ENCODE data around the gene VAV3.
"Not testable (repeated sequence)": the region's sequence is repeated elsewhere in the genome, so short reads cannot be mapped to it uniquely, and the experiment has no call there.

The VAV3 gene

DNA sequence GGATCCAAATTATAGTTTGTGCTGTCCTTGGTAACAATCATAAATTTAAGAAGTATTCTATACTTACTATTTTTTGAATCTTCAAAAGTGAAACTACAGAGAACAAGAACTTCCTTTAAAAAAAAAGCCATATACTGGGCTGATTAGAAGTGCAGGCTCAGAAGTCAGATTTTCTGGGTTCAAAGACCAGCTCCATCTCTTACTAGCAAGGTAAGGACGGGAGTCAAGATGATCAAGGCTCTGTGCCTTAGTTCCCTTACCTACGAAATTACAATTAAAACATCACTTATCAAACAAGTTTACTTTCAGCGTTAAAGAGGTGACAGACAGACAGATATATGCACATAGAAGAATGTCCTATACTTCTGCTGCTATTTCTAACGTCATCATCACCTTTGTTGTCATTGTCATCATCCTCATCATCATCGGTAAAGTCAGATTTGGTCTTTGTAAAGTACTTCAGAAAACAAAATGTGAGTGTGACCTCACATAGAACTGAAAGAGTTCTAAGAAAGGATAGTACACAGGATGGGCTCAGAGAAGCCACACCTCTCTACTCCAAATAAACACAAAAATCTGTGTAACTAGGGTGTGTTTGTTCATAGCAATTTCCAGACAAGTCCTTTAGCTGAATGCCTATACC, 178.7 kb downstream of the VAV3 start:
- no peak for DNase-seq

DNA sequence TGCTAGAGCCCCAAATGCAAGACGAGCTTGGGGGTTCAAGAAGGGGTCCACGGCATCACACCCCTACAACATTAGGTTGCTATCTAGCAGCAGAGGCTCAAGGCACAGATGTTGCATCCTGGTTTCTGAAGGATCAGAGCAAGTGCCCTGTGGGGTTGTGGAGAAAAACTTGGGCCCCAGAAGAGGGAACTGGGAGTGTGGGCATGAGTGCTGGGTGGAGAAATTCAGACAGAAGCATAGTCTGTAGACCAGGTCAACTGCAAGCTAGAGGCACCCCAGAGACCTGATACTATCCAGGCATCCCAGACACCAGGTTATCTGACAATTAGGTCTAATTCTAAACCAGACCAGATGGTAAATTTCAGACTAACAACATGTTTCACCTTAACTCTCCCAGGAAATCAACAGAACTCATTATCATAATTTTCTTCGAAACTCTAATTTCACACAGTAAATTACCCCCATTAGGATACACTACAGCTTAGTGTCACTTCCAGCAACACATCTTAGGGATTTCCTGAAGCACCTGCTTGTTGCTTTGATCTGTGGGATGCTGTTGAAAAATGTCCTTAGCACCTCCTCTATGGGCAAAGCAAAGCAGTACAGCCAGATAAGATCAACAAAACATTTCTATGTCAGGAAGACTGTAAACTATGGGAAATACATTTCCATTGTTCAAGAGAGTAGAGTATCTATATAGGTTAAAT, 179.3 kb downstream of the VAV3 start:
- DNase-seq: no peak

DNA sequence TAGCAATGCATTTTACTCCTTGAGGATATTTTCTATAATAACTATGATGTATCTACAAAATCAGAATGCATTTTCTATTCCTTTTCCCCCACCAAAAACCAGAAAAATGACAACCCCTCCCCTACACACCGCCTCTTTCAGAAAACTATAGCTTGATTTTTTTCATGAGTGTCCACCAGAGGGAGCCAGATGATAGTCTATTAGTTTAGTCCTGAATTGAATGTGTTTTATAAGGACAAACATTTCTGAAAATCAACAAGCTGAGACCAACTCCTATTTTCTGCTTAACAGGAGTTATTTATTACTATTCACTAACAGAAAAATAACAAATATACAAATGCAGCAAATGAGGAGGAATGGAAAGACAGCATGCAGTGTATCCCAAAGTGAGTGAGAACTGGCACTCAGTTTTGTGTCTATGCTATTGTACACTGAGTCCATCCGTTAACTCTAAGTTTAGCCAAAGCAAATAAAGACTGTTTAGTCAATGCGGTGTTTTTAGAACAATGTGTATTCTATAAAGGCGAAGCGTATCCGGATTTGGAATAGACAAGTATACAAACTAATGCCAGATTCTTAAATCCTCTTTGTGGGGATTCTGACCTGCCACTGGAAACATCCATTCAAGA, 182.6 kb downstream of the VAV3 start:
- DNase-seq: peak; percentile 39 to 40

DNA sequence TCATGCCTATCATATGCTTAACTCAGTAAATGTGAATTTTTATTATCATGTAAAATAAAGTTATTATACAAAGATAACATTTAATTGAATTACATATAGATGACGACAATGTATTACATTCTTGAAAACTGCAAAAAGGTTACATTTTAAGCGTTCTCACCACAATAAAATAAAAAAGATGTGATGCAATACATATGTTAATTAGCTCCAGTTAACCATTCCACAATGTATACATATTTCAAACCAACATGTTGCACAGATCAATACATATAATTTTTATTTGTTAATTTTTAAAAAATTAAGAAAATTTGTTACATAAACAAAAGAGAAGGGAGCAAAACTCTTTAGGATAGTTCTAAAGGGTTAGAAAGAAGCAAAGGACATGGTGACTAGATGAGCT, 183.7 kb downstream of the VAV3 start:
- DNase-seq: no peak

DNA sequence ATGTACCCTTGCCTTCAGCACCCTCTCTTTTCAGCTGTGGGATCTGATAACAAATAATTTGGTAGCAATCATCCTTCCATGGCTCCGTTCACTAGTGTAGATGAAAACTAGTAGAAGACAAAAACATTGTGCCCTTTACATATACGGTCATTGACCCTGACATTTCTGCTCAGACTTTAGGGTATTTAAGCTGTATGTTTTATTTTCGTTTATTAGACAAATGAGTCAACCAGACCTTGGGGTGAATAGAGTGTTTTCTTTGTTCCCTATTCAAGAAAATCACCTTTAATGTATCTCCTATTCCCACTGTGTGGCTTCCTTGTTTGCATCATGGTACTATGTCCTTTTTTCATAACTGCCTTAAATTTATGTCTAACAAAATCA, 187.3 kb downstream of the VAV3 start:
- no peak for DNase-seq

DNA sequence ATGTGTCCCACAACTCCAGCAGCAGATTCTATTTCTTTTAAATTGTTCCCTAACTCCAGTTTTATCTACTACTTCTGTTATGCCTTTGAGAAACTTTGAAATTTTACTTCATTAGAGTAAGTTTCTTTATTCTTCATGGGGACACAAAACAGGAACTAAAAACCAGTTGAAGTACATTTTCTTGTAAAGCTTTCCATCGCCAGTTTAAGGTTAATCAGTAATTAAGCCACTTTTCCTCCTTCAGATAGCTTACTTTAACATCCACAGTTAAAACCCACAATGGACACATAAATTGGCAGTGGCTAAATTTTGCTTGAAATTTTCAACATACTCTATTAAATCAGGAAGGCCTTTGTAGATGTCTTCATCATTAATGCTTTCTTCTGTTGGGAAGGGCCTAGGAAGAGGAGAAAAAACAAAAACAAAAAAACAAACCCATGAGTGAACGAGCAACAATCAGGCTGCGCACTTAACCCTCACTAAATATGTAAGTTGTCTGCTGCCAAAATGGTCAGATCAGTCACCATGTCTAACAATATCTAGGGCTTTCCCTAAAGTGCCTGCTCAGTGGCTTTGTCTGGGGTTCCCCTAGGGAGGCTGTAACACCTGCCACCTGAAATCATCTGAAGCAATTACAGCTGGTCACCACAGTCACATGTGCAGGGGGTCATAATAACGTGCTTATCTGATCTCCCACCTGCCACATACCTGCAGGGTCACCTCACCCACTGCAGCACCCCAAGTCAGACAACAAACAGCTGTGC, 187.9 kb downstream of the VAV3 start:
- peak in 1 of 2 experiments; percentile 7 for DNase-seq

DNA sequence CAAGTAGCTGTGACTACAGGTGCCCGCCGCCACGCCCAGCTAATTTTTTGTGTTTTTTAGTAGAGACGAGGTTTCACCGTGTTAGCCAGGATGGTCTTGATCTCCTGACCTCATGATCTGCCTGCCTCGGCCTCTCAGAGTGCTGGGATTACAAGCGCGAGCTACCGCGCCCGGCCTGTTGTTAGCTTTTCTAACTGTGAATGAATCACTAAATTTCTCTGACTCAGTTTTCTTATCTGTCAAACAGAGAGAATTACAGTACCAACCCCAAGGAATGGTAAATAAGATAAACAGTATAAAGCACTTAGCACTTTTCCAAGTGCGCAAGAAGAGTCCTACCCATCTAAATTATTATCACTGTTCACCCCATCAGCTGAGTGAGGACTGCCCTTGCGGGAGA, 193.6 kb downstream of the VAV3 start:
- DNase-seq: no peak

DNA sequence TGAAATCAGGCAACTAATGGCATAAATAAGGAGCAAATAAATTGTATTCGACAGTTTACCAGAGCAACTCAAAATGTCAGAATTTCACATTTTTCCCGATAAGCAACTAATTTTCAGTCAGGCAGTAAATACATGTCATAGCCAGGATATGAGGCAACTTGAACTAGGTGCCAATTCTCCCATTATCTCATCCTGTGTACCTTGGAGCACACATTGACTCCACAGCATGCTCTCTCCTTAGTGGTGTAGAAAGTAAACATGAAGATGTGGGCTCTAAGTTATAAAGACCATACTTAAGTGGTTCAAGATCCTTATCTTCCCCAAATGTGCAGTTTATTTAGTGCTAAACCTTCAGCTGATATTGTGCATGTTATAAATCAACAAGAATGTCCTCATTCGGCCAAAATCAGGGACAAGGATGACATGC, 197.8 kb downstream of the VAV3 start:
- peak in 1 of 2 experiments; percentile 68 for DNase-seq

DNA sequence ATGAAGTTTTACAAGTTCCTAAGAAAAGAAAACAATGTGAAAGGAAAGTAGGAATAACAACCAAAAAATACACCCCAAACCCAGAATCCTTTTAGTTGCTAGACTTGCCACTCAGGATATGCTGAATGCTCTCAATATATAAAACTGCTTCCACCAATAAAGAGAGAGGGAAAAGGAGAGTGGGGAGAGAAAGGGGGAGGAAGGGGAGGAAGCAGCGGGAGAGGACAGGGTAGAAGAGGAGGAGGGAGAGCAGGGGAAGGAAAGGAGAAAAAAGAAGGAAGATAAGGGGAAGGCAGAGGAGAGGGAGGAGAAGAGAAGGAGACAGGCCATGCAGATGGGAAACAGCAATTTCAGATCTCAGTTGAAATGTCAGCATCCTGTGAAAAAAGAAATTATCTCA, 198.4 kb downstream of the VAV3 start:
- DNase-seq: no peak

DNA sequence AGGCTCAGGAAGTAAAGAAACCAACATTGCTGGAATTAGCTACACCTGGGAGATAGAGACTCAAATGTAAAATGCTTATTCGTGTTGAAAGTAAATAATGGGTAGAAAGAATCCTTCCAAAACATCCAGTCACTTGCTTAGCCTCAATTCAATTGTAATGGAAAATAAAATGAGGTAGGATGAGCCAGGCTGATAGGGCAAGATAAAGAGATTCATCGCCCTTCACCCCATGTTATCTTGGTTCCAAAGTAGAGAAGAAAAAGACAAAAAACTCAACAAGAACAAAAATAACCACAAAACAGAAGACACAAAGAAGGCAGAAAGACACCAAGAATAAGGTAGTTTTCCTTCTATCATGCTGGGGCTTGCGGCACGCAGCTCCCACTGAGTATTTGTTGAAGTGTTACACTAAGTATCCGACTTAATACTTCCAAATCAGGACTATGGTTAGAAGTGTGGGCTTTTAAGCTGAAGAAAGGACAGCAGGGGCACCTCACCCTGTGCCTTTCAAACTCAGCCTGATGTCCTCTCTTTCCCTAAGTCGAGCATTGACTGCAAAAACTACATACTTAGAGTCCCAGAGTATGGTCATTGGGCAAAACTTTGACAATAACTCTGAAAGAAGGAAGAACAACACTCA, 202.1 kb downstream of the VAV3 start:
- no peak for DNase-seq

DNA sequence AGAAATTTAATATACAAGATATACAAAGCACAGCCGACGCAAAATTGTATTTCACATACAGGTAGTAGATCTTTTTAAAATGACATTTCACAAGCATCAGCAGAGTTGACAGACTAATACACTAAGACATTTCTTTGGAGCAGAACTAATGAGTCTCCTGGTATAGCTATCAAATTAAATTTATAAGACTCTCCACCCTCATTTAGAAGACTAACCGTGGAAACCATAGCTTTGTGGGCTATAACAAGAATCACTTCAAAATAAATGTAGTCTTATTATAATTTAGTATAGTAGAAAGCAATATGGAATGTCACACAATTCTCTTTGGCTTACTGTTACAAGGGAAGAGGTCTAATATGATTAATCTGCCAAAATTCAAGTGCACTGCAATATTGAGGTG, 204.9 kb downstream of the VAV3 start:
- no peak for DNase-seq

DNA sequence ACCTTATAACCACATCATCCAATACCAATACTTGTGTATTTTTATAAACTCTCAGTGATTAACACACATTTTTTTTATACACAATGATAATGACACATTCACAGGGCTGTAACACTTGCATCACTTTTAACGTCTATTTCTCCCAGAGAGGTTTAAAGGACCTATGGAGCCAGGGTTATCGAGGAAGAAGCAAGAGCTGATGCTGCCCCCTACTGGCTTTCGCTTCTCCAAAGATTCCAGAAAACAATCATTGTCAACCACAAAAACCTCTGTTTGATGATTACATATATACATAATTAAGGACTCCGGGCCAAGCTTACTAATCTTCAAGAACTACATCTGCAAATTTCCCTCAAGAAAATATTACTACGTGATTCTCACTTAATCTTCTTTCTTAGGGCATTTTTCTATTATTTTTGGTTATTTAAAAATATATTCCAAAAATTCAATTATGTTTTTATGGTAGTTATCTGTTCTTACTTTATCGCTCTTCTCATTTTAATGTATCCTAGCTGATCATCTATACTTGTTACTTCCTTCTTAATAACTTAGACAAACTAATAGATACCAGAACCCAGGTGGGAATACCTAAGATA, 214.5 kb downstream of the VAV3 start:
- DNase-seq: peak; percentile 61 to 62

DNA sequence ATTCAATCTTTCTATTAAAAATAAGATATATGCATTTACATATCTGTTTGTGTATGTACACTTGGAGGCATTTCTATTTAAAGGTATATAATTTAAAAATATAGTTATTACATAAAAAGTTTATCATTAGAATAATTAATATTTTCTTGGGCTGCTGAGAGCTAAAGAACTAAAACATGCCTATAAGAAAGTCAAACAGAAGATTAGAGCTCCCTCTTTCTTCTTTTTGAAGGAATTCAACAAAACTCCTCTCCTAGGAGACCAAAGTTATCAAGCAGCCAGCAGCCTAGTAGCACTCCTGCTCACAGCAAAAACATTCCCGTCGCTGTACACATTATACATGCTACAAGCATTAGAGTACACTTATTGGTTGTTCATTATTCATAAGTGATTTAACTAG, 216.4 kb downstream of the VAV3 start:
- no peak for DNase-seq

DNA sequence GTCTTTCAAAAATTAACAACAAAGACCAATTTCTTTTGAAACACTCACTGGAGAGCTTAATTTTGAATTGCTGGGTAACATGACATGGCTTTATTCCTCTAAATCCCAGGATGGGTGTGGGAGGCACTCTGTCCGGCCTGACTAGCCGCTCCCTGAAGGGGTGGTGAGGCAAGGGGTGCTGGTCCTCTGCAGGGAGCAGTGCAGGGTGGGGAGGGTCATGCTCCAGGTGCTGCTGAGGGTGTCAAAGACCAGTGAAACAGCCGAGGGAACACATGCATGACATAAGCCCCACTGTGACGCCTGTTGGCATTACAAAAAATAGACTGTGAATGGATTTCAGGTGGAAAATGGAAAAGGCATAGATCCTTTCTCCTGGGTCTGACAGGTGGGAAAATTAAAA, 223.7 kb downstream of the VAV3 start:
- no peak for DNase-seq

DNA sequence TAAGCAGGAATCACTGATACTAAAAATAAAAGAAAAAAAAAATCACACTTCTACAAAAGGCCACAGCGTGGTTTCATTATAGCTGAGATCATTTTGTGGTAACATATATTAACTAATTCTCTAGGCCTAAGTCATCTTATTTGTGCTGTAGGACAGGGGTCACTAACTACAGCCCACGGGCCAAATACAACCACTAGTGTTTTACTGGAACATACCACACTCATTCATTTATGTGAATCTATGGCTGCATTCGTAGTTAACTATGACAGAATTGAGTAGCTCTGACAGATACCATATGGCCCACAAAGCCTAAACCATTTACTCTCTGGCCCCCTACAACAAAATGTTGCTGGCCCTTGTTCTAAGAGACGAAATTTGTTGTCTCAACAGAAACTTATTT, 224.4 kb downstream of the VAV3 start:
- no peak for DNase-seq

DNA sequence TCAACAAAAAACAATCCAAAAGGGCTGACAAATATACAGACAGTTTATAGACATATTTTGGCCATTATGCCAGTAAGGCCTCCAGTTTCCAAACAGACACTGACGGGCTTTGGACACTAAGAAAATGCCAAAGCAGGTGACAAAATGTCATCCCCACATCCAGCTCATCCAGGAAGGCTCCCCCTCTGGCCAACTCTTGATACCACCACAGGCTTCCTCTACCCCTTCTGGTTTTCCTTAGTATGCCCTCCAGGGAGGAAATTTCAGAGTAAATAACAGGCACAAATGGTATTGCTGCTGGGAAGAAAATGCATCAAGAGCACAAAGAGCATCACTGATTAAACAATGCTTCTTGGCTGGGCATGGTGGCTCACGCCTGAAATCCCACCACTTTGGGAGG, 225.3 kb downstream of the VAV3 start:
- DNase-seq: no peak

DNA sequence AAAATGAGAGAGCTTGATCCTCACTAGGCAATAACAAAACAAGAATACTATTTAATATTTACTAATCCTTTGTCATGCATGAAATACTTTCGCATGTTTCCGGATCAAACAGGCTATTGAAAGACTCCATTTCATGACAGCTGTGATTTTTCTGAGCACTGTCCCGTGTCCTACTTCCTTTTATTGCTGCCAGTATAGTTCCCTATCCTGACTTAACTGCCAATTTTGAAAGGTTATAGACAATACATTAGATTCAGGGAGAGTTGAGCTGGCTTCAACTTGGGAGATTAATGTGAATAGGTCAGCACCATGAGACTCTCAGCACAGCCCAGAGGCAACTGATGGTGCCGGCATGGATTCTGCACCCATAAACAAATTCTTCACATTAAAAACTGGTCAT, 225.8 kb downstream of the VAV3 start:
- DNase-seq: no peak

DNA sequence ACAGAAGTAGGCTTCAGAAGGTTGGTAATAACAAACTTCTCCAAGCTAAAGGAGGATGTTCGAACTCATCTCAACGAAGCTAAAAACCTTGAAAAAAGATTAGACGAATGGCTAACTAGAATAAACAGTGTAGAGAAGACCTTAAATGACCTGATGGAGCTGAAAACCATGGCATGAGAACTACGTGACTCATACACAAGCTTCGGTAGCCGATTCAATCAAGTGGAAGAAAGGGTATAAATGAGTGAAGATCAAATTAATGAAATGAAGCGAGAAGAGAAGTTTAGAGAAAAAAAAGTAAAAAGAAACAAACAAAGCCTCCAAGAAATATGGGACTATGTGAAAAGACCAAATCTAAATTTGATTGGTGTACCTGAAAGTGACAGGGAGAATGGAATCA, 231.6 kb downstream of the VAV3 start:
- DNase-seq: not testable (repeated sequence)

DNA sequence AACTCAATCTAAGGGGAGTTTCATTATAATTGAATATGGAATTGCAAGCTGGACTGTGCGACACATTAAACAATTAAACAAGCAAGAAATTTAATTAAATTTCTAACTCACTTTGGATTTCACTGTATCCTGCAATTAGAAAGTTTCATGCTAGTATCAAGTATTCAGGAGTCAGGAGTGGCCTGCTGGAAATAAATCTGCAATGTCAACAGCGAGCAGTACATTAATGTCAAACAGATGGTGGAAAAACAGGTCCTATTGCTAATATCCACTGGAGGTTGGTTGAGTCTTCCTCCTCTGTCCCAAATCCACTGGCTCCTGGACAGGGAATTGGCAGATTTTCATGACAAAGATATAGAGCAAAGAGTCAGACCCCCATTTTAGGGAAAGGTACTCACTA, 237.1 kb downstream of the VAV3 start:
- DNase-seq: no peak

DNA sequence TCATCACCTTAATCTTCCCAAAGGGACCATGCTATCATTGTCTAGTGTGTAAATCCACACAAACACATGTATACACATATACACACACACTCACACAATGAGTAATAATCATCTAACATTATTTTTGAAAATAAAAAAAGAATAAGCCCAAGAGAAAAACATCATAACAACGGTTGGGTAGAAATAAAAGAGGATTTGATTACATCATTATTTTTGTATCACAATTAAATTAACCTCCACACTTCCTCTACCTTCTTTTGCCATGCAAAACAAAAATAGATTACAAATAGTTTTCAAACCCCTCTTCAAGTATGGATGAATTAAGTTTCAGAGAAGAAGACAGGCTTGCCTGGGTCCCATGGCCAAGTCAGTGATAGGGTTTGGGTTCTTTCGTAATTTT, 238.1 kb downstream of the VAV3 start:
- DNase-seq: no peak

DNA sequence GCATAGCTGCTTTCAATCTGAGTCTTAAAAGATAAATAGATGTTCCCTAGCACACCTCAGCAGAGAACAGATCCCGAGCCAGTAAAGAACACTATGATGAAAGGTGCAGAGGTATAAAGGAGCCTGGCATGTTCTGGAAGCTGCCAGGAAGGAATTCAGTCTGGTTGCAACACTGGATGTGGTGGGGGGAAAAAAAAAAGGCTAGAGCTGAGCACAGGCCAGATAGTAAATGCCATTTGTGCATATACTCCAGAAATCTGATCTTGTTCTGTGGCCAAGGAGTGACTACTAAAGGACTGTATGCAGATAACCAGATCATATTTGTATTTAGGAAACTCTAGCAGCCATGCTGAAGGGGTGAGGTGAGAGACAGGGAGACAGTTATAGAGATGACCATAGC, 240.3 kb downstream of the VAV3 start:
- no peak for DNase-seq

DNA sequence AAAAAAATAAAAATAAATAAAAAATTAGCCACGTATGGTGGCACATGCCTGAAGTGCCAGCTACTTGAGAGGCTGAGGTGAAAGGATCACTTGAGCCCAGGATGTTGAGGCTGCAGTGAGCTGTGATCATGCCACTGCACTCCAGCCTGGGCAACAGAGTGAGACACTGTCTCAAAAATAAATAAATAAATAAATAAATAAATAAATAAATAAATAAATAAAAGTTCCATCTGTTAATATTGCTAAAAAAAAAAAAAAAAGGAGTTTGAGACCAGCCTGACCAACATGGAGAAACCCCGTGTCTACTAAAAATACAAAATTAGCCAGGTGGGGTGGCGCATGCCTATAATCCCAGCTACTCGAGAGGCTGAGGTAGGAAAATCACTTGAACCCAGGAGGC, 244.8 kb downstream of the VAV3 start:
- not testable (repeated sequence) for DNase-seq

DNA sequence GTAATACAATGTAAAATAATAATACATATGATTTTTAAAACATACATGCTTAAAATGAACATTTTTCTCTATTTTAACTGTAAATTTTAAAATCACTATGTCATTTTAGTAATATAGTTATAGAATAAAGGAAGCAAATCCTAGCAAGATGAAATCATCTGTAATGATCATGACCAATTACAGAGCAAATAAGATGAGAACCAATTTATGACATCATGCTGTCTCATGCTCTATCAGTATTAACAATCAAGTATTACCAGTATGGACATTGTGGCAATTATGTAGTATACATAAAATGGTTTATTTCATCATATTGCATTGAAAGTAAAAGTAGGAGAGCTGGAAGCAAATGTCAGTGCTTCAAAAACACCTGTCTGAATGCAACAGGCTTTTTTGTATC, 255.0 kb downstream of the VAV3 start:
- DNase-seq: no peak
